Neutrophil (primary cell): ENCODE data around the gene DDC.
"Not testable (repeated sequence)": the region's sequence is repeated elsewhere in the genome, so short reads cannot be mapped to it uniquely, and the experiment has no call there.

Source experiments
- H3K27ac ChIP-seq: fragments of 200-600 bp; sonication (generic); 2 replicates; pipeline ENCODE4 v1.5.1; 2016; ENCODE audit warnings: mild to moderate bottlenecking, moderate library complexity
- H3K27me3 ChIP-seq: fragments of 200-600 bp; sonication (generic); 2 replicates; pipeline ENCODE4 v1.6.0; 2016; ENCODE audit warnings: mild to moderate bottlenecking
- H3K36me3 ChIP-seq: fragments of 200-600 bp; sonication (generic); 2 replicates; pipeline ENCODE4 v1.5.1; 2017
- H3K4me1 ChIP-seq, 2 experiments: fragments of 200-600 bp in 1 of 2; sonication (generic) in 1 of 2; 1 replicate in 1 of 2; 2 replicates in 1 of 2; pipeline versions ENCODE4 v1.5.1 to v1.6.1; 2013 to 2016; ENCODE audit warnings: low read depth in 1 of 2, low read length in 1 of 2, mild to moderate bottlenecking in 1 of 2, moderate library complexity in 1 of 2; ENCODE audit not compliant: control insufficient read depth in 1 of 2, insufficient read depth in 1 of 2
- H3K4me3 ChIP-seq, 2 experiments: fragments of 200-600 bp in 1 of 2; sonication (generic) in 1 of 2; 1 replicate in 1 of 2; 2 replicates in 1 of 2; pipeline ENCODE4 v1.5.1; 2013 to 2016; ENCODE audit warnings: low read depth in 1 of 2, low read length in 1 of 2, mild to moderate bottlenecking in 1 of 2, moderate library complexity in 1 of 2
- H3K9me3 ChIP-seq: fragments of 200-600 bp; sonication (generic); 2 replicates; pipeline ENCODE4 v1.5.1; 2016
- TF ChIP-seq, protein P1 (sequence below): fragments of 200-600 bp; sonication (generic); IDR thresholded peaks from 2 replicates; pipeline ENCODE4 v1.5.1; 2016; ENCODE audit warnings: antibody characterized with exemption

The DDC gene

DNA sequence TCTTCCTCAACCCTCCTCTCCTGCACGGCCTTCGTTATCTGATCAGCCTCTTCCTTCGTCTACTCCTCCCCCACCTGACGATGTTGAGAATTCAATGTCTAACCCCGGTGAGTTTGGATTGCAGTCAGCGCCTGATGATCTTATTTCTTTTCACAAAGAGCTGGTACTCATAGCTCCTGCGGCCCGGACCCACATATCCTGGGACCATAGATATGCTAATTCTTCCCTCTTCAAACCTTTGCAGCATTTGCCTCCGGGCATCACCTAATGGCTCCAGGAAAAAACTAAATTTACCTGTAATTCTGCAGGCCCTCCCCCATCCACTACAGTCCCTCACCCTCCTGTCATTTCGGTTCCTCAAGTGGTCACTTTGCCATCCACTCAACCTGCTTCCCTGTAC, 12.4 kb upstream of the DDC start:
- Histone ChIP-seq H3K36me3 (no peaks in the 10 kb centered on the region), H3K9me3 (no peaks in the 10 kb centered on the region), H3K27me3 (no peaks in the 10 kb centered on the region), H3K4me3 (no peak overlapping the region), H3K4me1 (no peaks in the 10 kb centered on the region), H3K27ac (no peak overlapping the region)
- TF ChIP-seq, protein P1, sequence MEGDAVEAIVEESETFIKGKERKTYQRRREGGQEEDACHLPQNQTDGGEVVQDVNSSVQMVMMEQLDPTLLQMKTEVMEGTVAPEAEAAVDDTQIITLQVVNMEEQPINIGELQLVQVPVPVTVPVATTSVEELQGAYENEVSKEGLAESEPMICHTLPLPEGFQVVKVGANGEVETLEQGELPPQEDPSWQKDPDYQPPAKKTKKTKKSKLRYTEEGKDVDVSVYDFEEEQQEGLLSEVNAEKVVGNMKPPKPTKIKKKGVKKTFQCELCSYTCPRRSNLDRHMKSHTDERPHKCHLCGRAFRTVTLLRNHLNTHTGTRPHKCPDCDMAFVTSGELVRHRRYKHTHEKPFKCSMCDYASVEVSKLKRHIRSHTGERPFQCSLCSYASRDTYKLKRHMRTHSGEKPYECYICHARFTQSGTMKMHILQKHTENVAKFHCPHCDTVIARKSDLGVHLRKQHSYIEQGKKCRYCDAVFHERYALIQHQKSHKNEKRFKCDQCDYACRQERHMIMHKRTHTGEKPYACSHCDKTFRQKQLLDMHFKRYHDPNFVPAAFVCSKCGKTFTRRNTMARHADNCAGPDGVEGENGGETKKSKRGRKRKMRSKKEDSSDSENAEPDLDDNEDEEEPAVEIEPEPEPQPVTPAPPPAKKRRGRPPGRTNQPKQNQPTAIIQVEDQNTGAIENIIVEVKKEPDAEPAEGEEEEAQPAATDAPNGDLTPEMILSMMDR = no peak

DNA sequence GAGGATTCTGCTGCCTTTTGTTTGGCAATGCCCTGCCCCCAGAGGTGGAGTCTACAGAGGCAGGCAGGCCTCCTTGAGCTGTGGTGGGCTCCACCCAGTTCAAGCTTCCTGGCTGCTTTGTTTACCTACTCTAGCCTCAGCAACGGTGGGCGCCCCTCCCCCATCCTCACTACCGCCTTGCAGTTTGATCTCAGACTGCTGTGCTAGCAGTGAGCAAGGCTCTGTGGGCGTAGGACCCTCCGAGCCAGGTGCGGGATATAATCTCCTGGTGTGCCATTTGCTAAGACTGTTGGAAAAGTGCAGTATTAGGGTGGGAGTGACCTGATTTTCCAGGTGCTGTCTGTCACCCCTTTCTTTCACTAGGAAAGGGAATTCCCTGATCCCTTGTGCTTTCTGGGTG, 11.2 kb upstream of the DDC start:
- H3K27me3 ChIP-seq, H3K36me3 ChIP-seq, H3K27ac ChIP-seq, H3K4me3 ChIP-seq, H3K9me3 ChIP-seq, H3K4me1 ChIP-seq: not testable (repeated sequence)

DNA sequence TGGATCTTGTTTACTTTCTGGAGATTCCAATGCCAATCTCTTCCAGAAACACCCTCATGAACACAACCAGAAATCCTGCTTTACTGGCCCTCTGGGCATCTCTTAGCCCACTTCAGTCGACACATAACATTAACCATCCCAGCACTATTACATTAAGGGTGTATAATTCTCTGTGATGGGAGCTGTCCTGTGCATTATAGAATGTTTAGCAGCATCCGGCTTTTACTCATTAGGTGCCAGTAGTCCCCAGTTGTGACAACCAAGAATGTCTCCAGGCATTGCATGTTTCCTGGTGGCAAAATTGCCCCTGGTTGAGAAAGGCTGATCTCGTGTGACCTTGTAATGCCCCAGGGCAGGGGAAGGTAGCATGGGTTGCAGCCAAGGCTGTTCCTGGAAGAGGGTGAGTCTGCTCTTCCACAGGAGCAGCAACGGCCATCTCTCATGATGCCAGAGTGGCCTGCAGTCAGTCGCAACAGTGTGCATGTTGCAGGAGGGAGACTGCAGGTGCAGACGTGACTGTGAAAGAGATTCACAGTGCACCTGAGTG, 2.6 kb upstream of the DDC start:
- no peaks in the 10 kb centered on the region for H3K27me3 ChIP-seq
- H3K9me3 ChIP-seq = no peaks in the 10 kb centered on the region
- H3K27ac ChIP-seq = no peak overlapping the region
- TF ChIP-seq, protein P1 = no peak
- H3K4me1 ChIP-seq = no peaks in the 10 kb centered on the region
- no peaks in the 10 kb centered on the region for H3K36me3 ChIP-seq
- no peak overlapping the region for H3K4me3 ChIP-seq

GRCh38 chr7:50565977-50566376, 772 bp upstream of the DDC start:
- H3K9me3 ChIP-seq = no peaks in the 10 kb centered on the region
- H3K36me3 ChIP-seq = no peaks in the 10 kb centered on the region
- peaks cover 2% of the 10 kb centered on the region for H3K27me3 ChIP-seq
- no peak overlapping the region for H3K4me3 ChIP-seq
- H3K4me1 ChIP-seq = no peaks in the 10 kb centered on the region
- H3K27ac ChIP-seq = no peak overlapping the region
- TF ChIP-seq, protein P1 = no peak

DNA sequence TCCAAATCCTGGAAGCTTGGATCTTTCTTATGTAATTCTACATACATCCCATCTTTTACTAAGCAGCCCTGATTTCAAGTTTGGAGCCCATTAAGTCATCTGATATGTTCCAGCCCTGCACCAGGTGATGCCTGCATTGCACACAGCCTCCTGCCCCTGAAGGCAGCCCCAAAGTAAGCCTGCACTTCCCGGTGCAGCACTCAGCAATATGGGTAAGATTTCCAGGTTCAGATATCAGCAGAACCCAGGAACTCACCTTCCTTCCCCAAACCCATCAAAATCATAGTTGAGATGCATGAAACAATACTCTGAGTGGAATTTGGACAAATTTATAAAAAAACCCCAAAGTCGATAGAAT, 333 bp upstream of the DDC start:
- H3K4me3 ChIP-seq = no peak overlapping the region
- H3K27ac ChIP-seq = no peak overlapping the region
- no peaks in the 10 kb centered on the region for H3K4me1 ChIP-seq
- H3K27me3 ChIP-seq = peaks cover 6% of the 10 kb centered on the region
- H3K9me3 ChIP-seq = no peaks in the 10 kb centered on the region
- H3K36me3 ChIP-seq = no peaks in the 10 kb centered on the region
- TF ChIP-seq, protein P1 = no peak

DNA sequence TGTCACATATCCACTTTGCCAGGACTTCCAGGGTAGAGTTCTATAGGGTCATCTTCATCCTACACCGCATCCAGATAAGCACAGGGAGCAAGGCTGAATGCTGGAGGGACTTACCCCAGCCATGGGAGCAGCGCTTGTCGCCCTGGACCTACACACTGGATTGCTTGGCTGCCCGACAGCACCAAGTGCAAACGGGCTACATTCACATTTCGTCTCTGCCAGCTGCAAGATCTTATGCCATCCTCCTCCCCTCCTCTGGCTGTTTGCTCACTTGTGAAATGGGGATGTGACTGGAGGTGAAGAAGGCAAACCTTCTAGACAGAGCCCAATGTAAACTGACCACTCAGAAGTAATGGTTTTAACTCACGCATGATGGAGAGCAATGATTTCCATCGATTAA, 1.0 kb downstream of the DDC start:
- no peak overlapping the region for H3K4me3 ChIP-seq
- TF ChIP-seq, protein P1 = no peak
- H3K27ac ChIP-seq = no peak overlapping the region
- no peaks in the 10 kb centered on the region for H3K9me3 ChIP-seq
- peaks cover 20% of the 10 kb centered on the region for H3K27me3 ChIP-seq
- H3K36me3 ChIP-seq = no peaks in the 10 kb centered on the region
- no peaks in the 10 kb centered on the region for H3K4me1 ChIP-seq
